HG03521 (cell line): Measurements from ENCODE around the gene LTO1.
"Not testable (repeated sequence)": the region's sequence is repeated elsewhere in the genome, so short reads cannot be mapped to it uniquely, and the experiment has no call there.

Experiments used
- ATAC-seq: cut with Tn5 transposase; IDR thresholded peaks from one replicate; pipeline ENCODE4 v1.9.1; 2021; ENCODE audit warnings: mild to moderate bottlenecking, moderate library complexity; ENCODE audit not compliant: unreplicated experiment

Gene LTO1

DNA sequence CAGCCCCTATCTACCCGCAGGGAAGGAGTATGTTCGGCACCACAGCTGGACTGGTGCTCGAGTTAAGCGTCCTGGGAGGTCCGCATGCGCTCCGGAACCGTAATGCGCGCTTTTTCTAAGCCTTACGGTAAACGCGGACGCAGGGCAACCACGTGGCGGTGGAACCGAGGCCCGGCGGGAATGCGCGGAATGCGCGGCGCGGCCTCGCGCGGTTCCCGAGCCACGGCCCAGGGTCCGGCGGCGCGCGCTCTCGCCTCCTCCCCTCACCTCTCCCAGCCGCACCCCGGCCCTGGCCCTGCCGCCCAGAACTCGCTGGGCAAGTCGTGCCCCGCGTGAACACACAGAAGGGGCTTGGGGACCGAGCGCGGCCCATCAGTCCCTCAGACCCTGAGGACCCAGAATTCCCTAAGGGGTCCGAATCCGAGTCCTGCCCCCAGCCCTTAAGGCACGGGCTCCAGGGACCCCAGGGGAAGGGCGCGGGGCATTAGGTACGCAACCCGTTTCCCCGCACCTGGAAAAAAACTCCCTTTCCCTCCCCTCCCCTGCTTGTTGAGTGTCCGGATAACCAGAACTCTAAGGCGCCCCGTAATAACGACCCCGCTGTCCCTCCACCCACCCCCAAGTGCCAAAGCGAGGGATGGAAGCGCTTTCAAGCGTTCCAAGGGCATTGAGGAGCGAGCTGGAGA is 38.5 kb downstream of the LTO1 start:
- ATAC-seq = no peak

DNA sequence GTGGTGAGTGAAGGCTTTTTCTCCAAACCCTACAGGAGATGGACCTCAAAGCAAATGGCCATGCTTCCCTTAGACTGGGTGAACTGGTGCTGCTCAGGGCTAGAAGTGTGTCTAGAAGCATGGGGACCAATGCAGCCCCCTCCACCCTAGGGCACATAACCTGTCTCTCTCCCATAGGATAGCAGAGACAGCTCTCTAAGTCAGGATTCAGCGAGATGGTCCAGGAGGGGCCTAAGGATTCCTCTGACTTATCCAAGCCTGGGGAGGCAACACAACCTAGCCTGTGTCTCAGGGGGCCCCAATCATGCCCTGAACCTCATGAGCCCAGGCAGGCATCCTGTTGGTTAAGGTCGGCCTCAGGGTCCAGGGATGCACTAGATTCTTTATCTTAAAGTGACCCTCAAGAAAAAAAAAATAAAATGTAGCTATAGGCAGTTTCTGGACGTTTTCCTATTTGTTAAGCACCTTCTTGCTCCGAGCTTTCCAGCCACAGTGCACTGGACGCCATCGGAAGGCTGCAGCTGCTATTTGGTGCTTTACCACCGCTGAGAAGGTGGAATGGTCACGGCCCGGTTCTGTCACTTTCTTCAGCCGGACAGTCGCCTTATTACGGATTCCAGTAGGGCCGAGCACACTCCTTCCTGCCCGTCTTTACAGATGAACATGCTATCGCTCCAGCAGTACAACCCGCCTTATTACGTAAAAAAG is 39.2 kb downstream of the LTO1 start:
- ATAC-seq = no peak

DNA sequence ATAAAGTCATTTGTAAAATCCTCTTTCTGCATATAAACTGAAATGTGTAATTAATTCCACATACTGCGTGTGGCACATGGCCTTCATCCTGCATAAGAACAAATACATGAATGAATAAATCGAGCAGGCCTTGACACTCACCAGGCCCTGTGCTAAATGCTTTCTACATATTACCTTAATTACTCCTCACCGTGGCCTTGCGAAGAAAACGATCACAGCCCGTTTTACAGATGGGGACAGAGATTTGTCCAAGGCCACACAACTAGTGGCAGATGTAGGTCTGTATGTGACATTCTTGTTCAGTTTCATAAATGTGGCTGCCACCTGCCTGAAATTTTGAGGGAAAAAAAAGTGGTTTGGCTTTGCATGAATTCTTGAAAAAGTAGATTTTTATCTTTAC is 40.0 kb downstream of the LTO1 start:
- ATAC-seq = no peak

DNA sequence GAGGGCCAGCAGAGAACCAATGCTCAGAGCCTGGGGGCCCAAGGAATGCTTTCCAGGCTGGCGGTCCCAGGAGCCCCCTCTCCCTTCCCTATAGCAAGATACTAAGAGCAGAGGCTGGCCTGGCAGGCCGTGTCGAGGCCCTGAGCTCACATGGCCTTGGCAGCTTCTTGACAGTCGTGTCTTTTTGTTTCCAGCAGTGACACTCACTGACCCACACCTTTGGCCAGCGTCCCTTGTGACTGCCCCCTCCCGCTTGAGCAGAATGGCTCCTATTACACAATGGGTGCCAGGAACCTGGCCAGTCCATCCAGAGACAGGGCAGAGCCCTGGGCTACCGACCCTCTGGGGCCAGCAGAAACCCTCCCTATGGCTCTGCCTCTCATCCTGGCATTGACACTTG is 40.6 kb downstream of the LTO1 start:
- ATAC-seq = no peak

DNA sequence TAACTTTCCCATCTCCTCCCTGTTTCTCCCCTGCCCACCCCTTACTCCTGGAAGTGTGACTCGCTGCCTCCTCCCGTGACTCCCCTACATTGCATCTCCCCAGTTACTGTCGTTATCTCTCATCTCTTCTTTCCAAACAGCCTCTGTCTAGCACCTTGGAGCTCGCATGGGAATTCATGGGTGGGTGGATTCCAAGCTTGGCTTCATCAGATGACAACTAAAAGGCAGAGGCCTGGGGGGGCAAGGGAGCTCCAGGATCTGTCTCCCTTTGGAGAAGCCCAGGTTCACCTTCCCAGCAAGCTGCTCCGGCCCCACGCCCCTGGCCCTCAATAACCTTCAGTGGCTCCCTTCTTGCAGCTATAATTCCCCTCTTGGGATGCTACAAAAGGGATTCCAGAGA is 41.1 kb downstream of the LTO1 start:
- ATAC-seq = no peak

DNA sequence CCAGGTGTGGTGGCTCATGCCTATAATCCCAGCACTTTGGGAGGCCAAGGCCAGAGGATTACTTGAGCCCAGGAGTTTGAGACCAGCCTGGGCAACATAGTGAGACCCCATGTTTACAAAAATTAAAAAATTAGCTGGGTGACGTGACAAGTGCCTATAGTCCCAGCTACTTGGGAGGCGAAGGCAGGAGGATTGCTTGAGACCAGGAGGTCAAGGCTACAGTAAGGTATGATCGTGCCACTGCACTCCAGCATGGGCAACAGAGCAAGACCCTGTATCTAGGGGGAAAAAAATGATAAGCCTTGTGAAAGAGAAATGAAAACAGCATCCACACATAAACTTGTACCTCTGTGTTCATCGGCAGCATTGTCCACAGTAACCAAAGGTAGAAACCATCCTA is 42.3 kb downstream of the LTO1 start:
- no peak for ATAC-seq

DNA sequence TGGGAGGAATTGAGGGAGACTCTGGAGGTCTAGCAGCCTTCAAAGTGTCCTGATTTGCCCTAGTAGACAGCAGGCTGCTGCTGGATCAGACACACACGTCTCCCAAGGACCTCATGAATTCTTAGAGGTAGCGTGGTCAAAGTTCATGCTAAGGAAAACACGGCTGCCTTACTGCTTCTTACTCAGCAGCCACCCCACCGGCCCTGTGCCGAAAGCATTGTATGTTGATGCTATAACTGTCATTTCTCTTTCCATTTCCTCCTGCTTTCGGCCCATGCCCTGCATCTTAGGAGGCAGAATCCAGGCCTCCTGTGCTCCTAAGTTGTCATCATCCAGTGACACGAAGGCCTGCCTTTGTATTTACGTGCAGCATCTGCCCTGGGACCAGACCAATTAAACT is 44.7 kb downstream of the LTO1 start:
- ATAC-seq = no peak

DNA sequence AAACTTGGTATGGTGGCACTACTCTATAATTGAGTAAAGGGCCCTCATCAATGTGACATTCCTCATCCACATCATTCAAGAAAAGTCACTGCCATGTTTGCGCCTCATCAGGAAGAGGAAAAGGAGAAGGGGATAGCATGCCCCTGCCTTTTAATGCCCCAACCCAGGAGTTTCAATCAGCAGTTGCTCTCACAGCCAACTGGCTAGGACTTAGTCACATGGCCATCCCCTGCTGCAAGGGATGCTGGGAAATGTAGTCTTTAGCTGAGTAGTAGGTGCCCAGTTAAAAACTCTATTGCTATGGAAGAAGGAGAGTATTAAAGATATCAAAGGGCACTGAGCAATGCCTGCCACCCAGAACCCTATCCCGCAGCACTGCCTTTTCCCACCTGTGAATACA is 45.1 kb downstream of the LTO1 start:
- no peak for ATAC-seq

DNA sequence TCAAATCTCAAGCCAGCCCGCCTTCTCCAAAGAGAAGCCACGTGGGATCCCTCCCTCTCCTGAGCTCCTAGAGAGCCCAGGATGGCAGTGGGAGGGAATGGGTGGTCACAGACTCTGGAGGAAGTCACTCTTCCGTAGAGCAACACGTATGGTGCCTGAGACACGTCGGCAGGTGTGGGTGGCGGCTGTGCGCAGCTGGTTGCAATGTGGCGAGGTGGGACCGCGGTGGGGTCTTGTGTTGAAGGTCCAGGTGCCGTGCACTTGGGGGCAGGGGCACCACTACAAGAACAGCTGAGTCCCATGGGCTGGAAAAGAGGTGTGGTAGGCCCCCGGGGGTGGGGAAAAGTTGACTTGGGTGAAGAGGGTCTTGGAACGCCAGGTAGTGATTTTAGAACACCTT is 47.6 kb downstream of the LTO1 start:
- no peak for ATAC-seq

DNA sequence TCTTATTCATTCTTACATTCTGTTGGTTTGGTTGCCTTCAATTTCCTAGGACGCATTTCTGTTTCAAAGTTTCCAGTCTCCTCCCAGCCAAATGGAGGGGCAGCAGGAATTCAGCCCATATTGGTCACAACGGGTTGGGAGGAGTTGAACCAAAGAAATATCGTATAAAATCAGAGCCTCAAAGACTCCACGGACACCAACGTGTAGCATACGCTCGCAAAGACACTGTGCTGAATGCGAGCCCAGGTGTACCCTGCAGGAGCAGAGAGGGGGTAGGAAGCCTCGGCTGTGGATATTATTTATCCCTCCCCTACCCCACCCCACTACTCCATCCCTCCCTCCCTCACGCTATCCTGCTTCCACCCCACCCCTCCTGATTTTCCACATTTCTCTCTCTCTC is 49.7 kb downstream of the LTO1 start:
- ATAC-seq = no peak

DNA sequence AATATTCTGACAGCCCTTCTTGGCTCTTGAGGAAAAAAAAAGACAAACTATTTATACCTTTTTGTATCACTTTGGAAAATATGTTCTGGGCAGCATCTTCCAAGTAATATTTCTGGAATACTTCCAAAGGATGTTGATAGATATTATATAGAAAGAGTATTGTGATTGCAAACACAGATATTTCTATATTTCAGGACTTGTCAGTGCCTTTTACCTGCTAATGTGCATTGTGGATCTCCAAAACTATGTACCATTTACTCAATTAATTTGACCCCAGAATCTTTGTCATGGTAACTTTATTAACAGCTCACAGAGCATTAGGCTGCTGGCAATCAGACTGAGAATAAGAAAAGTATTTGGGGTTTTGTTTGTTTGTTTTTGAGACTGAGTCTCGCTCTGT is 50.9 kb downstream of the LTO1 start:
- ATAC-seq = no peak

DNA sequence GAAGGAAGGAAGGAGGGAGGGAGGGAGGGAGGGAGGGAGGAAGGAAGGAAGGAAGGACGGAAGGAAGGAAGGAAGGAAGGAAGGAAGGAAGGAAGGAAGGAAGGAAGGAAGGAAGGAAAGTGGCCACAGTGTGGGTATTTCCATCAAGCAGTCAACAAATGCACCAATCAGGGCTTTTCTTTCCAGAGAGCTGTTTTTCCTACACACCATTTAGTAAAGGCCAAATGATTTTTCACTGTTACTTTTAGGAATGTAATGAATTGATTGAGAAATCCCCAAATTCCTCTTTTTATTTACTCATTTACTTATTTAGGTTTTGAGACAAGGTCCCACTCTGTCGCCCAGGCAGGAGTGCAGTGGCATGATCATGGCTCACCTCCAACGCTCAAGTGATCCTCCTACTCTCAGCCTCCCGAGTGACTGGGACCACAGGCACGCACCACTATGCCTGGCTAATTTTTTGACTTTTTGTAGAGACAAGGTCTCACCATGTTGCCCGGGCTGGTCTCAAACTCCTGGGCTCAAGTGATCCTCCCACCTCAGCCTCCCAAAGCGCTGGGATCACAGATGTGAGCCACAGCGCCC is 53.0 kb downstream of the LTO1 start:
- not testable (repeated sequence) for ATAC-seq

DNA sequence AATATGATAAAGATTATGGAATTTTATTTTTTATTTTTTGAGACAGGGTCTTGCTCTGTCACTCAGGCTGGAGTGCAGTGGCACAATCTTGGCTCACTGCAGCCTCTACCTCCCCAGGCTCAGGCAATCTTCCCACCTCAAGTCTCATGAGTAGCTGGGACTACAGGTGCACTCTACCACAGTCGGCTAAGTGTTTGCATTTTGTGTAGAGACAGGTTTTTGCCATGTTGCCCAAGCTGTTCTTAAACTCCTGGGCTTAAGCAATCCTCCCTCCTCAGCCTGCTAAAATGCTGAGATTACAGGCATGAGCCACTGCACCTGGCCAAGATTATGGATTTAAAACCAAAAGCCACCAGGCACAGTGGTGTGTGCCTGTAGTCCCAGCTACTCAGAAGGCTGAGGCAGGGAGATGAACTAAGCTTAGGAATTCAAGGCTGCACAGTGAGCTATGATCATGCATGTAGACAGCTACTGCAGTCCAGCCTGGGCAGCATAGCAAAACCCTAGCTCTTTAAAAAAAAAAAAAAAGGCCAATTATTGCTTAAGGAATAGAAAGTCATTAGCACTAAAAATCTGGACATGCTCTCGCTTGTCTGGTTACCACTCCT is 54.4 kb downstream of the LTO1 start:
- no peak for ATAC-seq

DNA sequence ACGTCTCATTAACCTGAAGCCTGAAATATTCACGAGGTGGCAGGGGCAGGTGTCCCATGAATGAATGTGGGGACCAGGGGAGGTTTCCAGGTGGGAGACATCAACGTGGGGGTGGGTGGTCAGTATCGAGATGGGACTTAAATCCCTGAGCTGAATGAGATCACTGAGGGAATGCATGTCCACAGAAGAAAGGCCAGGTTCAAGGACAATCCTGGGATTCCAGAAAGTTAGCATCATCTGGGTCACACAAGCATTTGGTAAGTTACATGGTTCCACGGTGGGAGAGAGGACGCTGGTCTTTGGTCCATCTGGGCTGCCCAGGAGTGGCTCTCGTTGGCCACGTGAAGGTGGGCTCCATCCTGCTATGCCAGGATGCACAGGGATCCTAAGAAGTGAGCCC is 56.9 kb downstream of the LTO1 start:
- no peak for ATAC-seq

DNA sequence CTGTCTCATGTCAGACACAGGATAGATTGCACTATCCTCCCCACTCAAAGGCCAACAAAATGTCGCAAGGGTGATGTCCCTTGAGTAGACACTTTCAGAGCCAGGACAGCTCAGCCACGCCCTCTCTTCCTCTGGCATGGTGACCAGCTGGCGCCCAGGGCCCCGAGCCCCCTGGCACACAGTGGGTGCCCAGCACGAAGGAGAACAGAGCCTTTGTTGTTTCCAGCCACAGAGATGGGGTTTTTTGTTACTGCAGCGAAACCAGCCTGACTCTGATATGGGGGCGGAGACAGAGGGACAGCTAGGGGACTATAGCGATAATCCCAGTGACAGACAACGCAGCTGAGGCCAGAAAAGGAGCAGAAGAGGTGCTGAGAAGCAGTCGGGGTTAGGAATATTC is 57.5 kb downstream of the LTO1 start:
- ATAC-seq = no peak

DNA sequence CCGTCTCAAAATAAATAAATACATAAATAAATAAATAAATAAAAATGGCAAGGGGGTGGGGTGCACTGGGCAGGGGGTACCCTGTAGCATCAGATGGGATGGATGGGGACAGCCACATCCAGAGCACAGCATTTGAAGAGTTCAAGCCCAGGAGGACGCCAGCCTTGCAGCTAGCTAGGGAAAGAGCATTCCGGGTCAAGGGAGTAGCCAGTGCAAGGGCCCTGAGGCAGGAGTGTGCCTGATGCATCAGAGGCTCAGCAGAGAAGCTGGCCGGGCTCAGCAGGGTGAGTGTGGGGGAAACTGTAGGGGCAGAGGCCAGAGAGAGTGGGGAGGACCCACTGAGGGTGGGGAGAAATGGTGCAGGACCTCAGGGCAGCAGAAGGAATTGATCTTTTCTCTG is 57.9 kb downstream of the LTO1 start:
- no peak for ATAC-seq
